Nephron (organoid): Measurements from ENCODE around the gene PCBD2.

Experiments
- H3K27ac Mint-ChIP-seq, 3 experiments: 2 replicates each; pipeline ENCODE4 v1.8.0; 2020; ENCODE audit warnings: mixed read lengths in 3 of 3, mild to moderate bottlenecking in 2 of 3, moderate library complexity in 1 of 3
- H3K27me3 Mint-ChIP-seq: 2 replicates; pipeline ENCODE4 v1.8.0; 2021; ENCODE audit warnings: low read depth, mild to moderate bottlenecking, moderate library complexity, mixed read lengths
- H3K36me3 Mint-ChIP-seq: 2 replicates; pipeline ENCODE4 v1.8.0; 2020; ENCODE audit warnings: low read depth, mixed read lengths
- H3K4me1 Mint-ChIP-seq: 2 replicates; pipeline ENCODE4 v1.8.0; 2020; ENCODE audit warnings: mixed read lengths
- H3K4me3 Mint-ChIP-seq, 3 experiments: 2 replicates each; pipeline ENCODE4 v1.8.0; 2020; ENCODE audit warnings: mild to moderate bottlenecking in 3 of 3, mixed read lengths in 3 of 3, moderate library complexity in 2 of 3
- H3K9me3 Mint-ChIP-seq: 2 replicates; pipeline ENCODE4 v1.8.0; 2020; ENCODE audit warnings: mixed read lengths
- TF ChIP-seq, protein P1 (sequence below), 3 experiments: fragments of 200-600 bp; sonication (generic); IDR thresholded peaks; one replicate each; pipeline ENCODE4 v1.5.0; 2021; ENCODE audit warnings: antibody characterized with exemption in 3 of 3; ENCODE audit not compliant: unreplicated experiment in 3 of 3

PCBD2 gene

GRCh38 chr5:135004376-135004775, 99.4 kb downstream of the PCBD2 start:
- Mint-ChIP-seq H3K4me1 (no peaks in the 10 kb centered on the region), H3K36me3 (no peaks in the 10 kb centered on the region), H3K27ac (no peak overlapping the region), H3K4me3 (no peak overlapping the region), H3K9me3 (peaks cover 17% of the 10 kb centered on the region), H3K27me3 (peaks cover 21% of the 10 kb centered on the region)
- TF ChIP-seq, protein P1, sequence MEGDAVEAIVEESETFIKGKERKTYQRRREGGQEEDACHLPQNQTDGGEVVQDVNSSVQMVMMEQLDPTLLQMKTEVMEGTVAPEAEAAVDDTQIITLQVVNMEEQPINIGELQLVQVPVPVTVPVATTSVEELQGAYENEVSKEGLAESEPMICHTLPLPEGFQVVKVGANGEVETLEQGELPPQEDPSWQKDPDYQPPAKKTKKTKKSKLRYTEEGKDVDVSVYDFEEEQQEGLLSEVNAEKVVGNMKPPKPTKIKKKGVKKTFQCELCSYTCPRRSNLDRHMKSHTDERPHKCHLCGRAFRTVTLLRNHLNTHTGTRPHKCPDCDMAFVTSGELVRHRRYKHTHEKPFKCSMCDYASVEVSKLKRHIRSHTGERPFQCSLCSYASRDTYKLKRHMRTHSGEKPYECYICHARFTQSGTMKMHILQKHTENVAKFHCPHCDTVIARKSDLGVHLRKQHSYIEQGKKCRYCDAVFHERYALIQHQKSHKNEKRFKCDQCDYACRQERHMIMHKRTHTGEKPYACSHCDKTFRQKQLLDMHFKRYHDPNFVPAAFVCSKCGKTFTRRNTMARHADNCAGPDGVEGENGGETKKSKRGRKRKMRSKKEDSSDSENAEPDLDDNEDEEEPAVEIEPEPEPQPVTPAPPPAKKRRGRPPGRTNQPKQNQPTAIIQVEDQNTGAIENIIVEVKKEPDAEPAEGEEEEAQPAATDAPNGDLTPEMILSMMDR (IDR thresholded peaks at IDR 0.05; ENCODE audit: unreplicated experiment in 3 of 3), result no peak

DNA sequence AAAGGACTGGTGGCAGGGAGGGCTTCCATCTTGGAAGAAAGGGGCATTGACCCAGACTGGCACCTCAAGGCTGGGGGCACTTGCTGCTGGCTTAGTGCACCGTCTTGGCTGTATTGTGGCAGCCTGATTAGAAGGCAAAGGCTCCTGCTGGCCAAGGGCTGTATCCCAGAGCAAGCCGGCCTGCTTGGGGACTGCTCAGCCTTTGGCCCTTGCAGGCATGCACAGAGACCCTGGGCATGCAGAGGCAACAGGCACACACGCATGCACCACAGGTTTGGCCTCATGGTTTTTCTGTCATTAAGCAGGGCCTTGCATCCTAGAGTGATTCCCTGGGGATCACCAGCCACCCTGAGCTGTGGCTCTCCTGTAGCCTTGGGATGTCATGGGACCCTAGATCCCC, 100.1 kb downstream of the PCBD2 start:
- H3K4me3 Mint-ChIP-seq, result no peak overlapping the region
- TF ChIP-seq, protein P1 (IDR thresholded peaks at IDR 0.05; ENCODE audit: unreplicated experiment in 3 of 3), result no peak
- no peaks in the 10 kb centered on the region for H3K36me3 Mint-ChIP-seq
- no peak overlapping the region for H3K27ac Mint-ChIP-seq
- no peaks in the 10 kb centered on the region for H3K4me1 Mint-ChIP-seq
- H3K27me3 Mint-ChIP-seq, result peaks cover 19% of the 10 kb centered on the region
- H3K9me3 Mint-ChIP-seq, result peaks cover 16% of the 10 kb centered on the region

DNA sequence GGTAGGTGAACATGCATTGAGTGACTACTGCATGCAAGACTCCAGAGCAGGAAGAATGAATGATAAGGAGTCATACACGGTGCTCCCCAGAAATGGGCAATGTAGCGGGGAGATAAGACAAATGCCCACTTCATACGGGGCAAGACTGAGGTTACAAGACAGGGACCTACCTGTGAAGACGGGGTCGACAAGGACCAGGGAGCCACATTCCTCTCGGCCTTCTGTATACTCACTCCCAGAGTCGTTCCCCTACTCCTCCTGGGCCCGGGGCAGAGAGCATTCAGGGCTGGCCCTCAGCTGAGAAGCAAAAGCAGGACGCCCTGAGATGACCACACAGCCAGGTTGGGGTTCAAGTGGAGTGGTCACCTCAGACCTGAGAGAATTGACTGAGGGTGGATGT, 102.4 kb downstream of the PCBD2 start:
- Mint-ChIP-seq H3K36me3 (no peaks in the 10 kb centered on the region), H3K4me3 (no peak overlapping the region), H3K4me1 (no peaks in the 10 kb centered on the region), H3K9me3 (peaks cover 5% of the 10 kb centered on the region), H3K27me3 (peaks cover 17% of the 10 kb centered on the region), H3K27ac (no peak overlapping the region)
- TF ChIP-seq, protein P1 (IDR thresholded peaks at IDR 0.05; ENCODE audit: unreplicated experiment in 3 of 3), result no peak

DNA sequence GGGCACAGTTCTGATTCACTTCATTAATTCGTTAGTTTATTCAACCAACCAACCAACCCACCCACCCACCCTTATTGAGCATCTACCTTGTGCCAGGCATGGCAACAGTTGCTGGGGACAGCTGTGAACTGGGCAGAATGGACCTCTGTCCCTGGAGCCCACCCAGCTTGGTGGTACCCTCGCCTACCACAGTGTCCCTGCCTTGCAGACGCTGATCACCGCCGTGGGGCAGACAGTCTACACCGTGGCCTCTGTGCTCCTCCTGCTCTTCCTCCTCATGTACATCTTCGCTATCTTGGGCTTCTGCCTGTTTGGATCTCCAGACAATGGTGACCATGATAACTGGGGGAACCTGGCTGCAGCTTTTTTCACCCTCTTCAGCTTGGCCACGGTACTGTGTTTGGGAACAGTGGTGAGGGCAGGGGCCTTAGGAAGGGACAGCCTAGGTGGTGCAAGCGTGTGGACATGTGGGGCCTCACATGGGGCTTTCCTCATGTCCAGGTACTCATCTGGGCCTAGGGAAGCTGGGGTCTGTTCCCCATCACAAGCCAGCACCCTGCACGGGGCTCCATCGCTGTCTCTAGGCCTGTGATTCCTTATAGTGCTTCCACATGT, 102.9 kb downstream of the PCBD2 start:
- Mint-ChIP-seq H3K27ac (no peak overlapping the region), H3K27me3 (peaks cover 14% of the 10 kb centered on the region)

DNA sequence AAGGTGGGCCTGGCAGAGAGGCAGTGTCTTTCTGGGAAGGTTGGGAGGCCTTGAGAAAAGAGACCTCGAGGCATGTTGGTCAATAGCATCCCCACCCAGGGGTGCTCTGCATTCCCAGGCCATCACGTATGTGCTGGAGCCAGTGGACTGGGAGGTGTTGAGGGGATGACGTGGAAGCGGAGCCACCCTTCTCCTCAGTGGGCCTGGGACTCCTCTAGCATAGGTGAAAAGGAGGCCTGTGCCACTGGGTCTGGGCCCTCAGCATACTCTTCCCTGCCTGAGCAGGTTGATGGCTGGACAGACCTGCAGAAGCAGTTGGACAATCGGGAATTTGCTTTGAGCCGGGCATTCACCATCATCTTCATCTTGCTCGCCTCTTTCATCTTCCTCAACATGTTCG, 103.6 kb downstream of the PCBD2 start:
- Mint-ChIP-seq H3K4me1 (no peaks in the 10 kb centered on the region), H3K36me3 (no peaks in the 10 kb centered on the region), H3K27me3 (peaks cover 19% of the 10 kb centered on the region), H3K27ac (no peak overlapping the region), H3K4me3 (no peak overlapping the region), H3K9me3 (no peaks in the 10 kb centered on the region)
- TF ChIP-seq, protein P1 (IDR thresholded peaks at IDR 0.05; ENCODE audit: unreplicated experiment in 3 of 3), result no peak

More for the DNA sequence above, 102.9 kb downstream of the PCBD2 start:
- Mint-ChIP-seq H3K4me1 (no peaks in the 10 kb centered on the region), H3K36me3 (no peaks in the 10 kb centered on the region), H3K9me3 (no peaks in the 10 kb centered on the region), H3K4me3 (no peak overlapping the region)
- TF ChIP-seq, protein P1 (IDR thresholded peaks at IDR 0.05; ENCODE audit: unreplicated experiment in 3 of 3), result no peak
